ENCODE results near the gene FMNL1. TPM values are rescaled to one million over a fixed set of nuclear protein-coding genes. Genes with fewer than 3 reads are reported as not detected.

Gene FMNL1
- polyA plus RNA-seq, 1 donor (not counting 4 experiments of a cell fraction or from before 2014, with no cell fraction given): 0.46 TPM

DNA sequence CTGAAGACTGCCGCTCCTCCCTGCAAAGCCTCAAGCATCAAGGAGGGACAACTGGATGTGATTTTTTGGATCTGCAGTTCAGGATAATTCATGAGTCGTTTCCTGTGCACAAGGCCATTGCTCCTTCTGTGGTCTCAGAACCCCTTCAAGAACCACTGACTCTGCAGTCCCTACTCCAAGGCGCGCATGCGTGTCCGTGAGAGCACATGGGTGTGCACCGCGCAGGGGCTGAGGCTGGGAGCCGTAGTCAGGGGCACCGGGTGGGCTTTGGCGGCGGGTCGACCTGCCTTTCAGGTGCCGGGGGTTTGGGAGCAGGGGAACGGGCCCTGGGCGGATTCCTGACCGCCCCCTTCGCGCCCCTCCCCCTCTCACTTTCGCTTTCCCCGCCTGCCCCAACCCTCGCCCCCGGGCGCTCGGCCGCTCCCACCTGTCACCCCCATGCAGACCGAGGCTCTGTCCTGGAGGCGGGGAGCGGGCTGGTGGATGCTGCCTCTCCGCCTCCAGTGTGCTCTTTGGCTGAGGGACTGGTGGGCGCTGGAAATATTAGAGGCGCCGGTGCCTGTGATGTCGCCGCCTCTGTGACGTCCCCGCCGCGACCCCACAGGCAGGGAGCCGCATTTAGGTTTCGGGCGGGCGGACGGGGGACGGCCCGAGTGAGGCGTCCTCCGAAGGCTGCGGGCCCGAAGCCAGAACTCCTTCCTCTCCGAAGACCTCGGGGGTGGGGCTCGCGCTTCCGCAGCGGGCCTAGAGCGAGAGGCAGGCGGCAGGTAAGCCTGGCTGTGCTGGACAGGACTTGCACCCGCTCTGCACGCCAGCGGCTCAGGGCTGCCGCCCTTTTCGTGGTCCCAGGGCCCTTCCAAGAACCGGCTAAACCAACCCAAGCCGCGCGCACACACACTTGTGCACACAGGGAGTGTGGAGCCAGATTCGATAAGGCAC, 40.2 kb downstream of the FMNL1 start, which contains the start of gene SPATA32:
Gene SPATA32, minus strand, starts transcription at position 518 of the 939 bp plus-strand sequence. Its CDS starts 78 bp downstream, at position 440.
- H3K9ac ChIP-seq (ENCODE audit: control insufficient read depth, extremely low read depth, insufficient read depth, low read length): peak within 1 kb of the TSS; percentile 28
- peaks cover 3% of the 10 kb centered on the region for H4K20me1 ChIP-seq (ENCODE audit: control insufficient read depth, extremely low read depth, insufficient read depth, low read length)
- DNase-seq (ENCODE audit: low read depth, low spot score): no peak
- no peak within 1 kb of the TSS for H3K27ac ChIP-seq (ENCODE audit: control insufficient read depth, insufficient read depth, low read length)
- H3K9me1 ChIP-seq (ENCODE audit: control insufficient read depth, extremely low read depth, insufficient read depth, low read length): no peaks in the 10 kb centered on the region
- peak within 1 kb of the TSS; percentile 70 for H3K4me2 ChIP-seq (ENCODE audit: control insufficient read depth, extremely low read depth, insufficient read depth, low read depth, low read length)
- dilution Hi-C loops (cut with MboI; ENCODE audit: extremely low pct_ligation_motif_present, low sequenced_read_pairs): no loop called here
- H3K4me3 ChIP-seq (ENCODE audit: control insufficient read depth in 2 of 3, extremely low read depth in 1 of 3, insufficient read depth in 2 of 3, low read depth in 1 of 3, low read length in 3 of 3): peak within 1 kb of the TSS in 2 of 3 experiments; percentile 11 to 39
- peaks cover 24 to 29% of the 10 kb centered on the region in 2 experiments for H3K36me3 ChIP-seq (ENCODE audit: control insufficient read depth in 2 of 2, extremely low read depth in 1 of 2, insufficient read depth in 2 of 2, low read length in 2 of 2)
- no peak within 1 kb of the TSS for H2AFZ ChIP-seq (ENCODE audit: control insufficient read depth, low read length)
- TF ChIP-seq EZH2 (IDR thresholded peaks at IDR 0.05; ENCODE audit: low read length): no peak
- TF ChIP-seq, protein P1, sequence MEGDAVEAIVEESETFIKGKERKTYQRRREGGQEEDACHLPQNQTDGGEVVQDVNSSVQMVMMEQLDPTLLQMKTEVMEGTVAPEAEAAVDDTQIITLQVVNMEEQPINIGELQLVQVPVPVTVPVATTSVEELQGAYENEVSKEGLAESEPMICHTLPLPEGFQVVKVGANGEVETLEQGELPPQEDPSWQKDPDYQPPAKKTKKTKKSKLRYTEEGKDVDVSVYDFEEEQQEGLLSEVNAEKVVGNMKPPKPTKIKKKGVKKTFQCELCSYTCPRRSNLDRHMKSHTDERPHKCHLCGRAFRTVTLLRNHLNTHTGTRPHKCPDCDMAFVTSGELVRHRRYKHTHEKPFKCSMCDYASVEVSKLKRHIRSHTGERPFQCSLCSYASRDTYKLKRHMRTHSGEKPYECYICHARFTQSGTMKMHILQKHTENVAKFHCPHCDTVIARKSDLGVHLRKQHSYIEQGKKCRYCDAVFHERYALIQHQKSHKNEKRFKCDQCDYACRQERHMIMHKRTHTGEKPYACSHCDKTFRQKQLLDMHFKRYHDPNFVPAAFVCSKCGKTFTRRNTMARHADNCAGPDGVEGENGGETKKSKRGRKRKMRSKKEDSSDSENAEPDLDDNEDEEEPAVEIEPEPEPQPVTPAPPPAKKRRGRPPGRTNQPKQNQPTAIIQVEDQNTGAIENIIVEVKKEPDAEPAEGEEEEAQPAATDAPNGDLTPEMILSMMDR (optimal IDR thresholded peaks at IDR 0.05 in 1 of 3, IDR thresholded peaks at IDR 0.05 in 1 of 3, conservative IDR thresholded peaks at IDR 0.05 in 1 of 3; ENCODE audit: extremely low read depth in 1 of 3, insufficient read depth in 2 of 3, low read length in 3 of 3): no peak
- H3K79me2 ChIP-seq (ENCODE audit: control insufficient read depth, insufficient read depth, low read length): no peaks in the 10 kb centered on the region
- no peaks in the 10 kb centered on the region for H3K9me3 ChIP-seq (ENCODE audit: control insufficient read depth, low read depth, low read length)
- no peak for FAIRE-seq
- H3K27me3 ChIP-seq (ENCODE audit: control insufficient read depth, extremely low read depth, insufficient read depth, low read length): no peaks in the 10 kb centered on the region
- H3K4me1 ChIP-seq (ENCODE audit: control insufficient read depth, extremely low read depth, insufficient read depth, low read length): peaks cover 12% of the 10 kb centered on the region

DNA sequence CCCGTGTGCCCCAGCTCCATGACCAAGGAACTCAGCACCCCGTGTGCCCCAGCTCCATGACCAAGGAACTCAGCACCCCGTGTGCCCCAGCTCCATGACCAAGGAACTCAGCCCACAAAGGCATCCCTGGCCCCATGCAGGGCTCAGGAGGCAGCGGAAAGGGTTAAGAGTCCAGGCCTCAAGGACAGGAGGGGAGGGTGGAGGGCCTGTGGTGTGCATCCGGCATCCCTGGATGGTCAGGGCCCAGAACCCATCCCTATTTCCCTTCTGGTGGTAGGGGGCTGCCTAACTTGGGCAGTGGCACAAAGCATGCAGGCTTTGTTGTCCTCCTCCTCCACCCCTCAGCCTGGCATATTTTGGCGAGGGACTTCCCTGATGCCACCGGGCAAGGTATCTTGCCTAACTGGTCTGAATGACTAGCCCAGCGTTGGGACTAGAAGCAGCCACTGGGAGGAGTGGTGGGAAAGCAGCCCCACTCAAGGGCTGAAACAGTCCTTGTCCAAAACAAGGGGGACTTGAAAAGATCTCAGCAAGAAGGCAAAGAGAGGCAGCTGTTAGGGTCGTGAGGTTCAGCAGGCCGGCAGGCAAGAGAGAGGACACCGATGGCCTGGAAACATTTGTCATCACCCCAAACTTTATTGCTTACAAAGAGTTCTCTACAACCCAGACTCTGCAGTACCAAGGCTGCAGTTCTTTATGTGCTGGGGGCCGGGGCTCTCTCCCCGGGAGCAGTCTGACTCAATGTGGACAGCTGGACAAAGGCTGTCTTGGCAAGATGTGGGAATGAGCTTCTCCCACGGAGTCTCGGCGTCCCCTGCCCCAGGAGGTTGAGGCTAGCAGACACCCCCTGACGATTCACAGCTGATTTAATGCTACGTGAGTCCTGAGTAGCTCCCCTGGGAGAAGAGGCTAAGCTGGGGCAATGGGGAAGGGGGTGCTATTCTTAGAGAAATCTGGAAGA, 41.1 kb downstream of the FMNL1 start:
- Histone ChIP-seq H3K79me2 (ENCODE audit: control insufficient read depth, insufficient read depth, low read length) (no peaks in the 10 kb centered on the region), H3K36me3 (ENCODE audit: control insufficient read depth in 2 of 2, extremely low read depth in 1 of 2, insufficient read depth in 2 of 2, low read length in 2 of 2) (peaks cover 33 to 38% of the 10 kb centered on the region in 2 experiments), H2AFZ (ENCODE audit: control insufficient read depth, low read length) (no peak overlapping the region), H3K4me3 (ENCODE audit: control insufficient read depth in 2 of 3, extremely low read depth in 1 of 3, insufficient read depth in 2 of 3, low read depth in 1 of 3, low read length in 3 of 3) (peak overlapping the region in 1 of 3 experiments; percentile 39), H4K20me1 (ENCODE audit: control insufficient read depth, extremely low read depth, insufficient read depth, low read length) (peaks cover 3% of the 10 kb centered on the region), H3K9me3 (ENCODE audit: control insufficient read depth, low read depth, low read length) (no peaks in the 10 kb centered on the region), H3K4me2 (ENCODE audit: control insufficient read depth, extremely low read depth, insufficient read depth, low read depth, low read length) (peak overlapping the region; percentile 70), H3K9me1 (ENCODE audit: control insufficient read depth, extremely low read depth, insufficient read depth, low read length) (no peaks in the 10 kb centered on the region), H3K4me1 (ENCODE audit: control insufficient read depth, extremely low read depth, insufficient read depth, low read length) (peaks cover 12% of the 10 kb centered on the region), H3K27ac (ENCODE audit: control insufficient read depth, insufficient read depth, low read length) (no peak overlapping the region), H3K27me3 (ENCODE audit: control insufficient read depth, extremely low read depth, insufficient read depth, low read length) (no peaks in the 10 kb centered on the region), H3K9ac (ENCODE audit: control insufficient read depth, extremely low read depth, insufficient read depth, low read length) (peak overlapping the region; percentile 6)
- DNase-seq (ENCODE audit: low read depth, low spot score) (no peak), FAIRE-seq (peak; percentile 64)
- TF ChIP-seq, protein P1 (optimal IDR thresholded peaks at IDR 0.05 in 1 of 3, IDR thresholded peaks at IDR 0.05 in 1 of 3, conservative IDR thresholded peaks at IDR 0.05 in 1 of 3; ENCODE audit: extremely low read depth in 1 of 3, insufficient read depth in 2 of 3, low read length in 3 of 3): peak; percentile 10 to 17 (median 16)
- TF ChIP-seq EZH2 (IDR thresholded peaks at IDR 0.05; ENCODE audit: low read length): no peak
- dilution Hi-C loops (cut with MboI; ENCODE audit: extremely low pct_ligation_motif_present, low sequenced_read_pairs): no loop called here
